Neural progenitor cell (in vitro differentiated cells): ENCODE data around the gene RPN2. TPM values are rescaled to one million over a fixed set of nuclear protein-coding genes. Genes with fewer than 3 reads are reported as not detected.

Source experiments
- DNase-seq: peaks from one replicate; pipeline ENCODE4 v3.0.0-alpha.2; 2016; ENCODE audit warnings: low spot score
- H2AFZ ChIP-seq: fragments of 200-600 bp; sonication (generic); replicated peaks from 2 replicates; pipeline ENCODE4 v1.6.1; 2016; ENCODE audit warnings: antibody characterized with exemption
- H3F3A ChIP-seq: fragments of 200-600 bp; sonication (generic); 2 replicates; pipeline ENCODE4 v1.6.1; 2016; ENCODE audit warnings: antibody characterized with exemption, low read depth
- H3K27ac ChIP-seq: fragments of 200-600 bp; sonication (generic); 2 replicates; pipeline ENCODE4 v1.5.1; 2016; ENCODE audit warnings: mild to moderate bottlenecking
- H3K27me3 ChIP-seq: fragments of 200-600 bp; sonication (generic); 2 replicates; pipeline ENCODE4 v1.6.1; 2016; ENCODE audit warnings: mild to moderate bottlenecking, moderate library complexity
- H3K36me3 ChIP-seq: fragments of 200-600 bp; sonication (generic); 2 replicates; pipeline ENCODE4 v1.5.1; 2016
- H3K4me1 ChIP-seq: fragments of 200-600 bp; sonication (generic); 2 replicates; pipeline ENCODE4 v1.6.1; 2016; ENCODE audit warnings: mixed run types
- H3K4me2 ChIP-seq: fragments of 200-600 bp; sonication (generic); 2 replicates; pipeline ENCODE4 v1.6.1; 2016
- H3K4me3 ChIP-seq: fragments of 200-600 bp; sonication (generic); 2 replicates; pipeline ENCODE4 v1.5.1; 2016
- H3K79me2 ChIP-seq: fragments of 200-600 bp; sonication (generic); 2 replicates; pipeline ENCODE4 v1.6.1; 2016; ENCODE audit warnings: low read depth
- H3K9ac ChIP-seq: fragments of 200-600 bp; sonication (generic); 2 replicates; pipeline ENCODE4 v1.6.1; 2016
- H3K9me3 ChIP-seq: fragments of 200-600 bp; sonication (generic); 2 replicates; pipeline ENCODE4 v1.5.1; 2016; ENCODE audit warnings: low read depth
- H4K20me1 ChIP-seq: fragments of 200-600 bp; sonication (generic); 2 replicates; pipeline ENCODE4 v1.6.1; 2016; ENCODE audit warnings: low read depth
- H3K27ac Mint-ChIP-seq: 3 replicates; pipeline ENCODE4 v1.8.0; 2021; ENCODE audit warnings: mixed read lengths
- H3K27me3 Mint-ChIP-seq: 2 replicates; pipeline ENCODE4 v1.8.0; 2022; ENCODE audit warnings: low read depth, mild to moderate bottlenecking, inconsistent platforms, moderate library complexity, mixed read lengths; ENCODE audit not compliant: insufficient read depth
- H3K36me3 Mint-ChIP-seq: 3 replicates; pipeline ENCODE4 v1.8.0; 2021; ENCODE audit warnings: mixed read lengths
- H3K4me1 Mint-ChIP-seq: 3 replicates; pipeline ENCODE4 v1.8.0; 2021; ENCODE audit warnings: mixed read lengths
- H3K4me3 Mint-ChIP-seq: 3 replicates; pipeline ENCODE4 v1.8.0; 2021; ENCODE audit warnings: mild to moderate bottlenecking, moderate library complexity, mixed read lengths
- H3K9me3 Mint-ChIP-seq: 3 replicates; pipeline ENCODE4 v1.8.0; 2020; ENCODE audit warnings: mixed read lengths
- EZH2 ChIP-seq: fragments of 200-600 bp; sonication (generic); IDR thresholded peaks from 2 replicates; pipeline ENCODE4 v1.6.1; 2017; ENCODE audit warnings: antibody characterized with exemption, mild to moderate bottlenecking, moderate library complexity
- EZH2phosphoT487 ChIP-seq: fragments of 200-600 bp; sonication (generic); IDR thresholded peaks from 2 replicates; pipeline ENCODE4 v1.6.1; 2017; ENCODE audit warnings: antibody characterized with exemption
- total RNA-seq: library from RNA; depleted of rRNA; stranded (reverse); fragments of >200 nt; gene quantifications from 2 replicates; pipeline ENCODE4 v1.2.3, GENCODE V29; 2015; ENCODE audit warnings: low replicate concordance
- TF ChIP-seq, protein P1 (sequence below): fragments of 200-600 bp; sonication (generic); IDR thresholded peaks from 2 replicates; pipeline ENCODE4 v1.5.1; 2017; ENCODE audit warnings: antibody characterized with exemption, mild to moderate bottlenecking

Gene RPN2
- total RNA-seq, 1 donor from 2014 or later = 249 TPM

DNA sequence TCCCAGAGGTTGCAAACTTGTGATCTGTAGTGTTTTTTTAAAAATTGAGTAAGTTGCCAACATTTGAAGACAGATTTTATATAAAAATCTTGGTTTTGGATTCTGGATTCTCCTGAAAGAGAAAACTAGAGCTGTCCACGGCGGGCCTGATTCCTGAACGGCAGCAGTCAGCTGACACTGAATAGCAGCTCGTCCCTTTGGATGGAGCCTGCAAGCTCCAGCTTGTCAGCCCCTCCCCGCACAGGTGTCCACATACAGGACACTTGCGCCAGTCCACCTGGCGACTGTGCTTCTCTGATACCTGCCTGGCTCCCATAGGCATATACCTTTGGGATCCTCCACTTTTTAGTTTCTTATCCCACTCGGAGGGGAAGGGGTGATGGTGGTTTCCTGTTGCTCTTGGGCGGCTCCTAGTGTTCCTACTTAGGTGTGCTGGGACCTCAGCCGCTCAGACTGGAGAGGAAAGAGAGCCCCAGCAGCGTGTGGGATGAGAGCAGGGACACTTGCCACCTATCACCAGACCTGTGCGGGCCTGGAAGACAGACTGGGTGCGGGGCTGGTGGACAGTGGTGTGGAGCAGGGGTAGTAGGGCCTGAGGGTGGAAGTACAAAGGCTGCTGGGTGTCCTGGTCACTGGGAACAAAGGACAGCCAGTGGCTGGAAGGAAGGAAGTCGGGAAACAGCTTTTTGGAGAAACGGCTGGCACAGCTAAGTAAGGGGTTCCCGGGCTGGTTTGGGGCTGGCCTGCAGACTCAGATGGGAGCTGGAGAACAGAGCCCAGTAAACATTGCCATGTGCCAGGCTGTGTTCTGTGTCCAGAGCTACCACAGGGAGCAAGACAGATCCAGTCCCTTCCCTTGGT lies 64.2 kb downstream of the RPN2 start:
- H3K36me3 ChIP-seq = peaks cover 20% of the 10 kb centered on the region
- Mint-ChIP-seq H3K27me3 (no peaks in the 10 kb centered on the region), H3K9me3 (no peaks in the 10 kb centered on the region), H3K27ac (peak overlapping the region; percentile 80), H3K4me3 (no peak overlapping the region), H3K4me1 (peaks cover 66% of the 10 kb centered on the region), H3K36me3 (peaks cover 39% of the 10 kb centered on the region)
- no peaks in the 10 kb centered on the region for H3K9me3 ChIP-seq
- peak; percentile 60 for DNase-seq
- H3K27me3 ChIP-seq = no peaks in the 10 kb centered on the region
- H3K4me2 ChIP-seq = no peak overlapping the region
- H2AFZ ChIP-seq = no peak overlapping the region
- TF ChIP-seq EZH2phosphoT487 (no peak), EZH2 (no peak)
- TF ChIP-seq, protein P1, sequence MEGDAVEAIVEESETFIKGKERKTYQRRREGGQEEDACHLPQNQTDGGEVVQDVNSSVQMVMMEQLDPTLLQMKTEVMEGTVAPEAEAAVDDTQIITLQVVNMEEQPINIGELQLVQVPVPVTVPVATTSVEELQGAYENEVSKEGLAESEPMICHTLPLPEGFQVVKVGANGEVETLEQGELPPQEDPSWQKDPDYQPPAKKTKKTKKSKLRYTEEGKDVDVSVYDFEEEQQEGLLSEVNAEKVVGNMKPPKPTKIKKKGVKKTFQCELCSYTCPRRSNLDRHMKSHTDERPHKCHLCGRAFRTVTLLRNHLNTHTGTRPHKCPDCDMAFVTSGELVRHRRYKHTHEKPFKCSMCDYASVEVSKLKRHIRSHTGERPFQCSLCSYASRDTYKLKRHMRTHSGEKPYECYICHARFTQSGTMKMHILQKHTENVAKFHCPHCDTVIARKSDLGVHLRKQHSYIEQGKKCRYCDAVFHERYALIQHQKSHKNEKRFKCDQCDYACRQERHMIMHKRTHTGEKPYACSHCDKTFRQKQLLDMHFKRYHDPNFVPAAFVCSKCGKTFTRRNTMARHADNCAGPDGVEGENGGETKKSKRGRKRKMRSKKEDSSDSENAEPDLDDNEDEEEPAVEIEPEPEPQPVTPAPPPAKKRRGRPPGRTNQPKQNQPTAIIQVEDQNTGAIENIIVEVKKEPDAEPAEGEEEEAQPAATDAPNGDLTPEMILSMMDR = peak; percentile 48
- H3K79me2 ChIP-seq = no peaks in the 10 kb centered on the region
- H3F3A ChIP-seq = peaks cover 83% of the 10 kb centered on the region
- H3K27ac ChIP-seq = peak overlapping the region; percentile 96
- peaks cover 60% of the 10 kb centered on the region for H3K4me1 ChIP-seq
- no peak overlapping the region for H3K9ac ChIP-seq
- no peaks in the 10 kb centered on the region for H4K20me1 ChIP-seq
- no peak overlapping the region for H3K4me3 ChIP-seq

DNA sequence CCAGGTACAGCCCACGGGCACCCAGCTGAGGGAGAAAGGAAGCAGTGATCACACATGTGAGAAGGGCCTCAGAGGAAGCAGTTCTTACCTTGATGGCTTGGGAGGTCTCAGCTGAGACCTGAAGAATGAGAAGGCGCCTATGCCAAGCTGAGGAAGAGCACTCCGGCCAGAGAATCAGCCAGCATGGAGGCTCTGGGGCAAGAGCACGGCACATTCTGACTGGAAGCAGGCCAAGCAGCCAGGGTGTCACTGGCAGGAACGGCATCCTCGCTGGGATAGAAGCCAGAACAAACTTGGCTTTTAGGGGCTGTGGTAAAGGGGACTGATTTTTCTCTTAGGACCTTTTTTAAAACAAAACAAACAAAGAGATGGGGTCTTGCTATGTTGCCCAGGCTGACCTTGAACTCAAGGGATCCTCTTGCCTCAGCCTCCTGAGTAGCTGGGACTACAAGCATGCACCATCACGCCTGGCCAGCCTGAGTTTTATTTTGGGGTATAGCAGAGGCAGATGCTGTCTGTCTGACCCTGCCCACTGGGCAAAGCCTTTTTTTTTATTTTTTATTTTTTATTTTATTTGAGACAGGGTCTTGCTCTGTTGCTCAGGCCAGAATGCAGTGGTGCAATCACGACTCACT lies 64.9 kb downstream of the RPN2 start:
- Histone ChIP-seq H3K9ac (no peak overlapping the region), H3F3A (peaks cover 83% of the 10 kb centered on the region), H3K4me2 (no peak overlapping the region), H4K20me1 (no peaks in the 10 kb centered on the region), H3K9me3 (no peaks in the 10 kb centered on the region), H3K4me3 (no peak overlapping the region), H3K27me3 (no peaks in the 10 kb centered on the region), H2AFZ (no peak overlapping the region), H3K27ac (peak overlapping the region; percentile 96), H3K79me2 (no peaks in the 10 kb centered on the region), H3K36me3 (peaks cover 20% of the 10 kb centered on the region), H3K4me1 (peaks cover 56% of the 10 kb centered on the region)
- peak overlapping the region; percentile 80 for H3K27ac Mint-ChIP-seq
- no peaks in the 10 kb centered on the region for H3K27me3 Mint-ChIP-seq
- peaks cover 62% of the 10 kb centered on the region for H3K4me1 Mint-ChIP-seq
- peaks cover 35% of the 10 kb centered on the region for H3K36me3 Mint-ChIP-seq
- H3K4me3 Mint-ChIP-seq = no peak overlapping the region
- H3K9me3 Mint-ChIP-seq = no peaks in the 10 kb centered on the region
- no peak for DNase-seq
- TF ChIP-seq, protein P1 = no peak
- no peak for TF ChIP-seq EZH2phosphoT487
- no peak for TF ChIP-seq EZH2

DNA sequence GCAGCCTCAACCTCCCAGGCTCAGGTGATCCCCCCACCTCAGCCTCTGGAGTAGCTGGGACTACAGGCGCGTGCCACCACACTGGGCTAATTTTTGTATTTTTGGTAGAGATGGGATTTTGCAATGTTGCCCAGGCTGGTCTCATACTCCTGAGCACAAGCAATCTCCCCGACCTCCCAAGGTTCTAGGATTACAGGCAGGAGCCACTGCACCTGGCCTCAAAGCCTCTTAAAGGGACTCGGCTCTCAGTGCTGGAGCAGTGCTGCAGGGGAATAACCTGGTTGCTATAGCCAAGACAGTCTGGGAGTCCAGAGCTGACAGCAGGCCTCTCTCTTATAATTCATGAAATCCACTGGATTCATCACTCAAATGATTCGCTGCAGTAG lies 65.4 kb downstream of the RPN2 start:
- Histone ChIP-seq H3K9ac (no peak overlapping the region), H4K20me1 (no peaks in the 10 kb centered on the region), H3K27ac (peak overlapping the region; percentile 96), H3K79me2 (no peaks in the 10 kb centered on the region), H3K27me3 (no peaks in the 10 kb centered on the region), H3K4me2 (peak overlapping the region; percentile 42), H3F3A (peaks cover 78% of the 10 kb centered on the region), H3K4me1 (peaks cover 53% of the 10 kb centered on the region), H3K9me3 (no peaks in the 10 kb centered on the region), H3K36me3 (peaks cover 20% of the 10 kb centered on the region), H2AFZ (no peak overlapping the region), H3K4me3 (no peak overlapping the region)
- no peak overlapping the region for H3K4me3 Mint-ChIP-seq
- H3K36me3 Mint-ChIP-seq = peaks cover 34% of the 10 kb centered on the region
- H3K4me1 Mint-ChIP-seq = peaks cover 57% of the 10 kb centered on the region
- H3K27ac Mint-ChIP-seq = peak overlapping the region; percentile 99
- peaks cover 2% of the 10 kb centered on the region for H3K27me3 Mint-ChIP-seq
- TF ChIP-seq EZH2phosphoT487 (no peak), EZH2 (no peak)
- TF ChIP-seq, protein P1 = no peak
- H3K9me3 Mint-ChIP-seq = no peaks in the 10 kb centered on the region
- DNase-seq = no peak
